ENCODE data around the gene ANAPC4. TPM values are rescaled to one million over a fixed set of nuclear protein-coding genes. Genes with fewer than 3 reads are reported as not detected.

Gene ANAPC4
- total and polyA plus RNA-seq, 2 of the 4 experiments (the other 2 are of a cell fraction) = 12.4 to 18.3 TPM

DNA sequence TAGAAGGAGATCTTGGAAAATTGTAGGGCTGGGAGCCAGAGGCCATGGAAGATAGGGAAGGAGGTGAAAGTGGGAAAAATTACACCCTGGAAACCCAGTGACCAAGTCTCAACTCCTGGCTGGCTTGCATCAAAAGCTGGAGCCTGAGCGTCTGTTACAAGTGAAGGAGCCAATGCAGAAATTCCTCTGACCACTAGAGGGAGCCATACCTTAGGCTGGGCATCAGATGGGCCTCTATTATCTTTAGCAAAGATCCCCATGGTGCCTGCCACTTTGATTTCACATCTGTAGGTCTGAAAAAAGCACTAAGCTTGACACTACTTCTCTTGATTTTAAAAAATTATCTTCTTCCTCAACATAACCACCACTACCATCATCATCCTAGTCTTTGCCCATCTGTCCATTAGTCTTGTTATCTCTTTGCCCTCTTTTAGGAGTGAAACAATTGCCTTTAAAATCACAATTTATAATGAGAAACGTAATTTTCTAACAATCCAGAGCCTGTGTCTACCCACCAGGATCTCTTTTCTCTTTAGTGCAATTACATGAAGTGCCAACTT is 62.9 kb downstream of the ANAPC4 start:
- H3K4me1 ChIP-seq (ENCODE audit: control insufficient read depth, insufficient read depth, low read length) = no peaks in the 10 kb centered on the region
- DNase-seq = peak; percentile 68
- no peak overlapping the region for H3K4me2 ChIP-seq (ENCODE audit: low read depth, low read length)
- H3K9me1 ChIP-seq (ENCODE audit: insufficient read depth, low read length) = no peaks in the 10 kb centered on the region
- H2AK9ac ChIP-seq (replicated peaks; ENCODE audit: low read depth, low read length, poor library complexity) = no peak overlapping the region
- in situ Hi-C loops (cut with MboI; ENCODE audit: low sequenced_read_pairs) (loop anchor here (5.0 kb wide), 1 partner anchor 322 kb away; no protein-coding TSS in a partner anchor), intact Hi-C loops (cut with micrococcal nuclease) (loop anchor here (1.0 to 10.0 kb wide), 3 partner anchors 328 to 545 kb away; partner anchors contain the start of gene SEL1L3), dilution Hi-C loops (cut with HindIII; ENCODE audit: low sequenced_read_pairs, unreplicated experiment) (no loop called here)
- H2AK5ac ChIP-seq (ENCODE audit: low read depth, low read length) = no peak overlapping the region
- H4K8ac ChIP-seq (ENCODE audit: low read depth in 2 of 2, low read length in 2 of 2) = no peak overlapping the region
- no peak overlapping the region for H3K27ac ChIP-seq (ENCODE audit: insufficient read depth, low read length)
- no peak overlapping the region for H2BK20ac ChIP-seq (ENCODE audit: low read depth, low read length)
- no peaks in the 10 kb centered on the region for H3K36me3 ChIP-seq (ENCODE audit: control insufficient read depth, insufficient read depth, low read length)
- ChIA-PET CTCF (interaction anchor here (0.6 to 5.2 kb wide), 11 partner anchors 9 to 421 kb away, joined by 3 to 66 read pairs (median 4); no protein-coding TSS in a partner anchor), POLR2A (ENCODE audit: unreplicated experiment) (no interaction called here)
- no TSS peak for BruUV-seq (replicated peaks)
- no peak overlapping the region for H3K4ac ChIP-seq (ENCODE audit: low read depth, low read length)
- no peak overlapping the region for H3K14ac ChIP-seq (replicated peaks; ENCODE audit: low read depth, low read length)
- no peak overlapping the region for H3K23ac ChIP-seq (ENCODE audit: low read depth, low read length)
- no peak overlapping the region for H3K56ac ChIP-seq (ENCODE audit: extremely low read depth, insufficient read depth, low read length)
- H4K5ac ChIP-seq (ENCODE audit: low read depth, low read length) = no peak overlapping the region
- no peak overlapping the region for H2BK5ac ChIP-seq (ENCODE audit: low read depth, low read length, poor library complexity, severe bottlenecking)
- TF ChIP-seq SMC3 (IDR thresholded peaks at IDR 0.05; ENCODE audit: low read depth, low read length) = peak; percentile 52; the same call in 1 of the 2 replicates
- TF ChIP-seq BHLHE40 (IDR thresholded peaks at IDR 0.05; ENCODE audit: low read depth, low read length) = no peak
- no peak for TF ChIP-seq CEBPB (IDR thresholded peaks at IDR 0.05; ENCODE audit: low read depth, low read length)
- TF ChIP-seq, protein P1, sequence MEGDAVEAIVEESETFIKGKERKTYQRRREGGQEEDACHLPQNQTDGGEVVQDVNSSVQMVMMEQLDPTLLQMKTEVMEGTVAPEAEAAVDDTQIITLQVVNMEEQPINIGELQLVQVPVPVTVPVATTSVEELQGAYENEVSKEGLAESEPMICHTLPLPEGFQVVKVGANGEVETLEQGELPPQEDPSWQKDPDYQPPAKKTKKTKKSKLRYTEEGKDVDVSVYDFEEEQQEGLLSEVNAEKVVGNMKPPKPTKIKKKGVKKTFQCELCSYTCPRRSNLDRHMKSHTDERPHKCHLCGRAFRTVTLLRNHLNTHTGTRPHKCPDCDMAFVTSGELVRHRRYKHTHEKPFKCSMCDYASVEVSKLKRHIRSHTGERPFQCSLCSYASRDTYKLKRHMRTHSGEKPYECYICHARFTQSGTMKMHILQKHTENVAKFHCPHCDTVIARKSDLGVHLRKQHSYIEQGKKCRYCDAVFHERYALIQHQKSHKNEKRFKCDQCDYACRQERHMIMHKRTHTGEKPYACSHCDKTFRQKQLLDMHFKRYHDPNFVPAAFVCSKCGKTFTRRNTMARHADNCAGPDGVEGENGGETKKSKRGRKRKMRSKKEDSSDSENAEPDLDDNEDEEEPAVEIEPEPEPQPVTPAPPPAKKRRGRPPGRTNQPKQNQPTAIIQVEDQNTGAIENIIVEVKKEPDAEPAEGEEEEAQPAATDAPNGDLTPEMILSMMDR (conservative IDR thresholded peaks at IDR 0.05; ENCODE audit: low read depth, low read length) = peak; percentile 86
- no peak for TF ChIP-seq NFE2L2 (IDR thresholded peaks at IDR 0.05; ENCODE audit: low read depth, low read length)
- peak; percentile 71 for TF ChIP-seq RAD21 (IDR thresholded peaks at IDR 0.05; ENCODE audit: low read length)
- TF ChIP-seq MAZ (IDR thresholded peaks at IDR 0.05; ENCODE audit: borderline replicate concordance, low read depth, low read length) = no peak
- TF ChIP-seq, protein P2, sequence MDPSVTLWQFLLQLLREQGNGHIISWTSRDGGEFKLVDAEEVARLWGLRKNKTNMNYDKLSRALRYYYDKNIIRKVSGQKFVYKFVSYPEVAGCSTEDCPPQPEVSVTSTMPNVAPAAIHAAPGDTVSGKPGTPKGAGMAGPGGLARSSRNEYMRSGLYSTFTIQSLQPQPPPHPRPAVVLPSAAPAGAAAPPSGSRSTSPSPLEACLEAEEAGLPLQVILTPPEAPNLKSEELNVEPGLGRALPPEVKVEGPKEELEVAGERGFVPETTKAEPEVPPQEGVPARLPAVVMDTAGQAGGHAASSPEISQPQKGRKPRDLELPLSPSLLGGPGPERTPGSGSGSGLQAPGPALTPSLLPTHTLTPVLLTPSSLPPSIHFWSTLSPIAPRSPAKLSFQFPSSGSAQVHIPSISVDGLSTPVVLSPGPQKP (IDR thresholded peaks at IDR 0.05; ENCODE audit: borderline replicate concordance, low read depth, low read length) = no peak
- no peak for TF ChIP-seq CHD1 (IDR thresholded peaks at IDR 0.05; ENCODE audit: low read depth, low read length)
- TF ChIP-seq MAFK (IDR thresholded peaks at IDR 0.05; ENCODE audit: low read depth, low read length) = no peak
- TF ChIP-seq, protein P3, sequence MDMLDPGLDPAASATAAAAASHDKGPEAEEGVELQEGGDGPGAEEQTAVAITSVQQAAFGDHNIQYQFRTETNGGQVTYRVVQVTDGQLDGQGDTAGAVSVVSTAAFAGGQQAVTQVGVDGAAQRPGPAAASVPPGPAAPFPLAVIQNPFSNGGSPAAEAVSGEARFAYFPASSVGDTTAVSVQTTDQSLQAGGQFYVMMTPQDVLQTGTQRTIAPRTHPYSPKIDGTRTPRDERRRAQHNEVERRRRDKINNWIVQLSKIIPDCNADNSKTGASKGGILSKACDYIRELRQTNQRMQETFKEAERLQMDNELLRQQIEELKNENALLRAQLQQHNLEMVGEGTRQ (IDR thresholded peaks at IDR 0.05; ENCODE audit: low read depth, low read length) = peak; percentile 62; the same call in 1 of the 2 replicates
- no peak for TF ChIP-seq RCOR1 (IDR thresholded peaks at IDR 0.05; ENCODE audit: insufficient replicate concordance, low read length)
- TF ChIP-seq POLR2A (IDR thresholded peaks at IDR 0.05; ENCODE audit: low read depth, low read length) = no peak
- no peak for TF ChIP-seq RFX5 (IDR thresholded peaks at IDR 0.05; ENCODE audit: low read depth, low read length)
- no peak for TF ChIP-seq MXI1 (IDR thresholded peaks at IDR 0.05; ENCODE audit: borderline replicate concordance, low read depth, low read length)
- H3K9ac ChIP-seq (ENCODE audit: low read depth, low read length) = no peak overlapping the region
- no peaks in the 10 kb centered on the region for H3K9me3 ChIP-seq (ENCODE audit: control insufficient read depth, insufficient read depth, low read length)
- H2BK15ac ChIP-seq (ENCODE audit: low read depth, low read length) = no peak overlapping the region
- peak; percentile 88 for ATAC-seq (ENCODE audit: low read depth)
- H4K20me1 ChIP-seq (ENCODE audit: insufficient read depth, low read length) = no peaks in the 10 kb centered on the region
- no CpG with 5 or more reads among the region's 2 CpGs for WGBS, 2 experiments (ENCODE audit: extremely low coverage in 2 of 2, insufficient read length in 1 of 2)
- no peak overlapping the region for H4K91ac ChIP-seq (ENCODE audit: insufficient read depth, low read depth, low read length)
- peaks cover 5% of the 10 kb centered on the region for H3K27me3 ChIP-seq (ENCODE audit: control insufficient read depth, insufficient read depth, low read length)
- no peak overlapping the region for H3K18ac ChIP-seq (ENCODE audit: low read depth, low read length)
- H2BK120ac ChIP-seq (ENCODE audit: low read depth, low read length) = no peak overlapping the region
- no peaks in the 10 kb centered on the region for H3K79me1 ChIP-seq (ENCODE audit: low read depth in 1 of 2, low read length in 2 of 2)
- H2AFZ ChIP-seq (replicated peaks; ENCODE audit: low read length, poor library complexity) = no peak overlapping the region
- H3K4me3 ChIP-seq (ENCODE audit: insufficient read depth, low read depth, low read length) = no peak overlapping the region
